Iris pigment epithelial cell (primary cell): ENCODE results near the gene MUC12.
"Not testable (repeated sequence)": the region's sequence is repeated elsewhere in the genome, so short reads cannot be mapped to it uniquely, and the experiment has no call there.

Experiments used
- DNase-seq: peaks from one replicate; pipeline ENCODE4 v3.0.0-alpha.2; 2011; ENCODE audit warnings: low read depth

MUC12 gene

GRCh38 chr7:100985033-100985797, 15.8 kb downstream of the MUC12 start:
- DNase-seq: peak; percentile 32

GRCh38 chr7:100991631-100992030, 22.3 kb downstream of the MUC12 start:
- DNase-seq: no peak

GRCh38 chr7:100992280-100992679, 22.9 kb downstream of the MUC12 start:
- DNase-seq: not testable (repeated sequence)

- not testable (repeated sequence) for DNase-seq
Measured at GRCh38 chr7:100994671-100995070, 25.3 kb downstream of the MUC12 start.

GRCh38 chr7:100998530-100998929, 29.2 kb downstream of the MUC12 start:
- DNase-seq: not testable (repeated sequence)

- DNase-seq: not testable (repeated sequence)
Measured at GRCh38 chr7:100999334-100999733, 30.0 kb downstream of the MUC12 start.

- not testable (repeated sequence) for DNase-seq
Measured at GRCh38 chr7:101000025-101000424, 30.7 kb downstream of the MUC12 start.

- DNase-seq: not testable (repeated sequence)
Measured at GRCh38 chr7:101002333-101002732, 33.0 kb downstream of the MUC12 start.

- DNase-seq: not testable (repeated sequence)
Measured at GRCh38 chr7:101007361-101007760, 38.0 kb downstream of the MUC12 start.

- DNase-seq: no peak
Measured at GRCh38 chr7:101009629-101010028, 40.3 kb downstream of the MUC12 start.

GRCh38 chr7:101012931-101013330, 43.6 kb downstream of the MUC12 start:
- no peak for DNase-seq

- no peak for DNase-seq
Measured at GRCh38 chr7:101015626-101016025, 46.3 kb downstream of the MUC12 start.

GRCh38 chr7:101017064-101017777, 47.9 kb downstream of the MUC12 start:
- peak; percentile 89 for DNase-seq

- peak; percentile 2 for DNase-seq
Measured at GRCh38 chr7:101018271-101019167, 49.2 kb downstream of the MUC12 start.

GRCh38 chr7:101020444-101020843, 51.1 kb downstream of the MUC12 start:
- DNase-seq: no peak

- no peak for DNase-seq
Measured at GRCh38 chr7:101021703-101022102, 52.3 kb downstream of the MUC12 start.

- DNase-seq: no peak
Measured at GRCh38 chr7:101023839-101024238, 54.5 kb downstream of the MUC12 start.

- DNase-seq: no peak
Measured at GRCh38 chr7:101031082-101031481, 61.7 kb downstream of the MUC12 start.

GRCh38 chr7:101035941-101036340, 66.6 kb downstream of the MUC12 start:
- no peak for DNase-seq

GRCh38 chr7:101041283-101041682, 71.9 kb downstream of the MUC12 start:
- DNase-seq: not testable (repeated sequence)

GRCh38 chr7:101058355-101058754, 89.0 kb downstream of the MUC12 start:
- peak; percentile 42 for DNase-seq

GRCh38 chr7:101059620-101059942, 90.2 kb downstream of the MUC12 start:
- DNase-seq: no peak
